GM21390 (cell line): ENCODE results near the gene USP20.
"Not testable (repeated sequence)": the region's sequence is repeated elsewhere in the genome, so short reads cannot be mapped to it uniquely, and the experiment has no call there.

ENCODE experiments used
- ATAC-seq: cut with Tn5 transposase; IDR thresholded peaks from one replicate; pipeline ENCODE4 v1.9.1; 2021; ENCODE audit not compliant: unreplicated experiment

Gene USP20

DNA sequence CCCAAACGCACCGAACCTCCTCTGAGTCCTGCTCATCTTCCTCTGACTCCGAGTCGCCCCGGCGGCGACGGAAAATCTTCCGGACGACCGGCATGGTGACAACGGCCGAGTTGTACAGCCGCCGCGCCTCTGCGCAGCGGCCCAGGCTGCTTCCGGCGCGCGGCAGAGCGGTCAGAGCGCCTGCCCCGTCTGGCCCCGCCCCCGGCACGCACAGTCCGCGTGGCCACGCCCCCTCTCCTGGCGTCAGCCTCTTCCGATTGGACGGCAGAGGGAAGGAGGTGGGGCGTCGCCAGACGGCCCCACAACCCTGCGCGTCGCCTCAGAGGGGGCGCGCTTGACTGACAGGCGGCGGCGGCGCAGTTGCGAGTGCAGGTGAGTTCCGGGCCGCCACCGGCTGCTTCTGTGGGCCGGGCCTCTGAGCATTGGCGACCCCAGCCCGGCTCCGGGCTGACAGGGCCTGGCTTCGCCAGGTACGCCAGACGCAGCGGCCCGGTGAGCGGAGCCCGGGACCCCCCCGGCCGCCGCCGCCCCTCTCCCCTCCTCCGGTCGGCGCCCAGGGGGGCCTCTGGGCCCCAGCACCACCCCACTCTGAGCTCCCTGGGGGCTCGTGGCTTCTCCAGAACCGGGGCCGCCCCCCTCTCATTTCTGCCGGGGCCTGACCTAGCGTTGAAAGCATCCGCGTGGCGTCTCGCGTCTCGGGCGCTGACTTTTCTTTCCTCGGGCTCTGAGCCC lies at the start of gene USP20, which contains the start of gene C9orf78:
Gene USP20 (plus strand): TSS at position 331 of the 732 bp plus-strand sequence. CDS start 17,098 bp downstream, outside the sequence.
Gene C9orf78 (minus strand): TSS at position 148 of the 732 bp plus-strand sequence. CDS start 54 bp downstream, at position 94.
- ATAC-seq, result peak; percentile 91

DNA sequence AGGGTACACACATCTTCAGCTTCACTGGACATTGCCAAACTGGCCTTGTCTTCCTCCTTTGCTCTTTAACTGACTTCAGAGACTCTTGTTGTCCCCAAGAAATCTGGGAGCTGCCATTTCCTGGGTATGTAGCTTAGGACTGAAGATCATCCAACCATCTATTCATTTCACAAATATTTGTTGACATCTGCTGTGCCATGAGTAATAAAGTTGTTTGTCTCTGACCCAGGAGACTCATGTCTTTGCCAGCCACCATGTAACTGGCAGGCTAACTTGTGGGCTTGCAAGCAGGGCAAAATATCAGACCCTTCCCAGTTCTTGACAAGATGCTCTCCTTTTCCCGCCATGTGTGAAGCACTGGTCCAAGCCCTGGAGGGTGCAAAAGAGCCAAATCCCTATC lies 49.4 kb upstream of the USP20 start:
- no peak for ATAC-seq

DNA sequence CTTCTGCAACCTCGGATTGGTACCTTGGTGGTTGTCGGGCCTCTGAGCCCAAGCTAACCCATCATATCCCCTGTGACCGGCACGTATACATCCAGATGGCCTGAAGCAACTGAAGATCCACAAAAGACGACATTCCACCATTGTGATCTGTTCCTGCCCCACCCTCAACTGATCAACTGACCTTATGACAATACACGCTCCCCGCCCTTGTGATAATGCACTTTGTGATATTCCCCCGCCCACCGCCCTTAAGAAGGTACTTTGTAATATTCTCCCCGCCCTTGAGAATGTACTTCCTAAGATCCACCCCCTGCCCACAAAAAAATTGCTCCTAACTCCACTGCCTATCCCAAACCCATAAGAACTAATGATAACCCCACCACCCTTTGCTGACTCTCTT lies 48.8 kb upstream of the USP20 start:
- no peak for ATAC-seq

DNA sequence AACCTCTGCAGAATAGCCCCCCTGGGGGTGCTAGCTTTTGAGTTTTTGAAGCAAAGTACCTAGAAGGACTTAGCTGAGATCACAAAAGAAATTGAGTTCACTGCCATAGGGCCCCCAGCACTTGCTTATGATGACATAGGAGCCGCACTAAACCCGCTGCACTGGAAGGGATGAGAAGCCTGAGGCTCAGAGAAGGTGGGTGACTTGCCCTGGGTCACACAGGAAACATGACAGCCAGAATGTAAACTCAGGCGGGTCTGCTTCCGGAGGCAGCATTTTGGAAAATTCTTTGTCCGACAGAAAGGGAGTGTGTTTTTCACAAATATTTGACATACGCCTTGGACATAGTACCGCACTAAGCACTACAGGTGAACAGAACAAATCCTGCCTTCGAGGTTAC lies 40.7 kb upstream of the USP20 start:
- ATAC-seq, result no peak

DNA sequence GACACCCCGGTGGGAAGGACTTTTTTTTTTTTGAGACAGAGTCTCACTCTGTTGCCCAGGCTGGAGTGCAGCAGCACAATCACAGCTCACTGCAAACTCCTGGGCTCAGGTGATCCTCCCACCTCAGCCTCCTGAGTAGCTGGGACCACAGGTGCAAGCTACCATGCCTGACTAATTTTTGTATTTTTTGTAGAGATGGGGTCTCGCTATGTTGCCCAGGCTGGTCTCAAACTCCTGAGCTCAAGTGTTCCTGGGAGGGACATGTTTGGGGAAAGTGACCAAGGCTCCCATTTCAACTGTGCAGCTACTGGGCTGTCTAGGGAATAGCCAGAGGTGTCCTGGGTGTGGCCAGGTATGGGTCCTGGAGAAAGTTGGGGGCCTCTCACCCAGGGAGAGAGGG lies 39.2 kb upstream of the USP20 start:
- ATAC-seq, result not testable (repeated sequence)

DNA sequence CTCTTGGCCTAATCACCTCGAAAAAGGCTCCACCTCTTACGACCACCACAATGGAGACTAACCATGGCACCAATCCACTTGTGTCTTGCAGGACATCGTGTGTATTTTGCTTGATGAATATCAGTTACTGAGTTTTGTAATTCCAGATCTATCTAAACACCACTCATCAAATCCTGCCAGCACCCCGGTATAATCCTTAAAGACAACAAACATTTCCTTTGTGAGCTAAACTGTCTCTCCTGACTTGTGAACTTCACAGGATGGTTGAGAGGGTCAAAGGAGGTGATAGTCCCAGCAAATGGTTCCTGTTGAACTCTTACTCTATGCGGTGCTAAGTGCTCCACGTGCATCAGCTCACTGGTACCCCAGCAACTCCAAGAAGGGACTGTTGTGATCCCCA lies 36.3 kb upstream of the USP20 start:
- ATAC-seq, result no peak

DNA sequence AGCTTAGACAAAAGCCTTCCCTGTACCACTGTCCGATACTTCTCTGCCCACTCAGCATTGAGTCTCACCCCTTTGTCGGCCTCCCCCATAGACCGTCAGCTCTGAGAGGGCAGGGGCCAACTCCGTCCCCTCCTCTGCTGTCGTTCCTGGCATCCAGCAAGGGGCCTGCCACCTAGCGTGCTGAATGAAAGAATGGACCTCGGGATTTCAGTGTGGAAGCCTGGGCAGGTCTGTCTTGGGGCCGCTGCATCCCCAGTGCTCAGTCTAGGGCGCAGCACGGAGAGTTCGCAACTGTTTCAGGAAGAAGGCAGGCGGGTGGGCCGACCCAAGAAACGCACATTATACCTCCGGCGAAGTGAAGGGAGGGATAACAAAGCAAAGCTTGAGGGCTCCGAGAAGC lies 33.8 kb upstream of the USP20 start:
- no peak for ATAC-seq

DNA sequence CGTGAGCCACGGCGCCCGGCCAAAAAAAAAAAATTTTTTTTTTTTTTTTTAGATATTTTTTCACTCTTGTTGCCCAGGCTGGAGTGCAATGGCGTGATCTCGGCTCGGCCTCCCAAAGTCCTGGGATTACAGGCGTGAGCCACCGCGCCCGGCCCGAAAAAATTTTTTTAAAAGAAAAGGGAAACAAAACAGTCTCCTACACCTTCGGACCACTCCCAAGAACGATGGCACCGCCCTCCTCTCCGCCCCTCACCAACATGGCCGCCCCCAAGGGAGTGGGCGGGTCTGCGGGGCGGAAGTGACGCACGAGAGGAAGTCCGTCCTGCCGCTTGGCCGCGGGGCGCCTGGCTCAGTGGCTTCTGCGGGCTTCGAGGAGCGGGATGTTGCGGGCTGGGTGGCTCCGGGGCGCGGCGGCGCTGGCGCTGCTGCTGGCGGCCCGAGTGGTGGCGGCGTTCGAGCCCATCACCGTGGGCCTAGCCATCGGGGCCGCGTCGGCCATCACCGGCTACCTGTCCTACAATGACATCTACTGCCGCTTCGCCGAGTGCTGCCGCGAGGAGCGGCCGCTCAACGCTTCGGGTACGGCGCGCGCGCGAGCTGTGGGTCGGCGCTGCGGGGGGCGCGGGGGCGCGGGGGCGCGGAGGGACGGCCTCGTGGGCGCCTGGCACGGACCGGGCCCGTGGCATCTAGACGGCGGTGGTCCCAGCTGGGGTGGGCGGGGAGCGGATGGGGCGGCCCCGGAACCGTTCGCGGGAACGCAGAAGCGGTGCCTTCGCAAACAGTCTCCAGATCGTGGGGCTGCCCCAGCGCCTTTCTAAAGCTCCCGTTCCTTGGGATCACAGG lies 32.2 kb upstream of the USP20 start, which contains the start of gene TOR1B:
Gene TOR1B (plus strand): TSS at position 352 of the 843 bp plus-strand sequence. CDS start 29 bp downstream, at position 381.
- ATAC-seq, result peak; percentile 86

DNA sequence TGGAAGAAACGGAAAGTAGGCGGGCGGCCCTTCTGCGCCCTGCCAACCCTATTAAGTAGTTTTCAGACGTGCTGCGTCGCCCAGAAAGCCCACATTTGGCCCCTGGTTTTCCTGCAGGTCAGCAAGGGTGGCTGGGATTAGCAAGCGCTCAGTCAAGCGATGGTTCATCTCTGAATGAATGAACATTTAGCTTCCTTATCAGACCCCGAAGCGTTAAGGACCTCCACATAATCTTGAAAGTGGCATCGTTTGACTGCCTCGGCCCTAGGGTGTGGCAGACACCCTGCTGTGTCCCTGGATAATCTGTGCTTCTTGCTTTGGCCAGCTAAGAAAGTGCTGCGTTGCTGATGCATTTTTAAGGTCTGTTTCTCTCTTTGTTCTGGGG lies 31.6 kb upstream of the USP20 start:
- peak; percentile 21 for ATAC-seq

DNA sequence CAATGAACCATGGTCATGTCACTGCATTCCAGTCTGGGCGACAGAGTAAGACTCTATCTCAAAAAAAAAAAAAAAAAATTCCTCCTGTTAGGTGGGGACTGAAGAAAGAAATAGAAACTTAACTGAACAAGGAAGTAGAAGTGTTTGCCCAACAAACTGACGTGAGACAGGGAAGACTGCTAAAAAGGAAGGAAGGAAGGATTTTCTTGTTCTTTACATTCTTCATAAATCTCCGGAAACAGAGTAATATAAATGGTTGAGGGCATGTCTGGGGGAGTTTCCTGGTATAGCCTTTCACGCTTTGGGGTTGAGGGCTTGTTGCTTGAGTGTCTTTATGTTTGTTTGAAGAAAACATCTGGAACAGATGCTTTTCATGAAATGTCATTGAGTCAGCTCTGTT lies 29.2 kb upstream of the USP20 start:
- no peak for ATAC-seq

DNA sequence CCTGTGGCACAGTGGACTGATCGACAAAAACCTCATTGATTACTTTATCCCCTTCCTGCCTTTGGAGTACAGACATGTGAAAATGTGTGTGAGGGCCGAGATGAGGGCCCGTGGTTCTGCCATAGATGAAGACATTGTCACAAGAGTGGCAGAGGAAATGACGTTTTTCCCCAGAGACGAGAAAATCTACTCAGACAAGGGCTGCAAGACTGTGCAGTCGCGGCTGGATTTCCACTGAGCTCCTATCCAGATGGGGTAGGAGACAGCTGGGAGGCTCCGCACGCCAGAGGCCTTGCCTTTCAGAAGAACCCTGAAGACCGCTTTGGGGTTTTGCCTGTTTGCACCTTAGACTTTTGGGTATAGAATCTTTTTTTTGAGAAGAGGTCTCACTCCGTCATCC lies 25.9 kb upstream of the USP20 start:
- no peak for ATAC-seq

DNA sequence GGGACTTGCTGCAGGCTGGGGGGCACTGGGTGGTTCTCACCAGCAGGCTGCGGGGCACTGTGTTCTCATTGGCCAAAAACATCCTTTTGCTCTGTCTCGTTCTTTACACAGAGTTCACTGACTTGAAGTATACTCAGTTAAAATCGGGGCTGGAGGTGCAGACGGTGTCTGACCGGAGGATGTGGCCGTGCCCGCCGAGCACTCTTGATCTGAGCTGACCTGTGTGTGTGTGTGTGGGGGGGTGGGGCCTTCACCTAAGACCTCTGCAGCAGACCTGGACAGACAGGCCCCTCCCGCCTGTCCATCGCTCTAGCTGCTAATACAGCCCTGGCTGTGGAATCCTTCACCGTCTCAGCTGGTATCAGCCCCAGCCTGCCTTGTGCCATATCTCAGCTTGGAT lies 25.1 kb upstream of the USP20 start:
- no peak for ATAC-seq

DNA sequence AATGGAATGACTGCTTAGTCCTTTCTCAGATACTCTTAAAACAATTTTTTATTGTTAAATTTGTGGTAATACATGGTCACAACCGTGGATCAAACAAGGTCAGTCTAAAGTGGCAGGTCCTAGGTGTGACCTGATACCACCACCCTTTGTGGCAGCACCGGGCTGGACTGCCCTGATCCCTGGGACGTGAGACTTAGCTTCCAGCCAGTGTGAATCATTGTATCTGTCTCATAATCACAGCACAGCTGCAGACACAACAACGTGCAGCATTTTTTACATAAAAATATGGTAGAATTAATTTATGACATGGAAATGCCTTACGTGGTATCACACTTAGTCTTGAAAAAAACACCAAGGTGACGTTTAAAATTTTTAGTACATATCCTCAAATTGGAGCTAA lies 24.5 kb upstream of the USP20 start:
- no peak for ATAC-seq

DNA sequence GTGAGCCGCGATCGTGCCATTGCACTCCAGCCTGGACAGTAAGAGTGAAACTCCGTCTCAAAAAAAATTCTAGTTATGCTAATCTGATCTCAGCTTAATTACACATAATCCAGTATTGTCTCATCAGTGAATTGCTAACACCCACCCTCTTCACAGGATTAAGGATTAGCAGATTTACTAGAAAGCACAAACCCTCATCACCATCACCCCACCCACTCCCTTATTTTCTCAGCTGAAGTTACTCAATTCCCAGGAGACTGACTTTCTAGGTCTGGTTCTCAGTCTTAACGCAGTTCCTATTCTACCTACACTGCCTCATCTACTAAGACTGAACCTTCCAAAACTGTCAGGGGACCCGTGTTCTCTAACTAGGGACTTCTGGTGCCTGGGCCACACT lies 23.3 kb upstream of the USP20 start:
- ATAC-seq, result no peak

DNA sequence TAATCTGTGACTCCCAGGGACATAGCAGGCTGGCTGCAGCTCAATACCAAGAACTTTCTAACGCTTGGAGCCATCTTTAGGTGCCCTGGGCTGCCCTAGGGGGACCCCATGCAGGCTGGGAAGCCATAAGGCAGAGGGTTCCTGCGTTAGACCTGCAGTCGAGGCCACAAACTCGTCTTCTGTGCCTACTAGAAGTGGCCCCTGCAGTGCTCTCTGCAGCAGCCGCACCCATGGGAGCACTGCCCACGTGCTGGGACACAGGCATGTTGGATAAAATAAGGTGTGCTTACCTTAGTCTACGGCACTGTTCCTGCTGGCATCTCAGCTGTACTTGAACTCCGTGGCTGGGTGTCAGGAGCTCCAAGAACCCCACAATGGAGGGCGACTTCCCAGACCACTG lies 22.9 kb upstream of the USP20 start:
- ATAC-seq, result no peak

DNA sequence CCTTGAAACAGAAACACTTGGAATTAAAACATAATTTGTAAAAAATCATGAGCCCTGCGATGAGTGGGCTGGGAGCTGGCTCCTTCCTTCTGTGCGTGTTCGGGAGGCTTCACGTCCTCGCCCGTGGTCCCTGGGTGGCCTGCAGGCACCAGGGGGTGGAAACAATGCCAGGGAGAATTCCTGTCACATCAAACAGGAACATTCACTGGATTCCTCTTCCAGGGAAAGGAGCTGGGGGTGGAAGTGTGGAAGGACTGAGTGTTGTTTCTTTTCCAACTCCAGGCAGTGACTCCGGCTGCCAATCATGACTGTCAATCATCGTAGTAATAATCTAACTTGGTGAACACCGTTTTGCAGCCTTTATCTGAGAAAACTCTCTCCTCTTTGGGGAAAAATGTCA lies 21.6 kb upstream of the USP20 start:
- no peak for ATAC-seq

DNA sequence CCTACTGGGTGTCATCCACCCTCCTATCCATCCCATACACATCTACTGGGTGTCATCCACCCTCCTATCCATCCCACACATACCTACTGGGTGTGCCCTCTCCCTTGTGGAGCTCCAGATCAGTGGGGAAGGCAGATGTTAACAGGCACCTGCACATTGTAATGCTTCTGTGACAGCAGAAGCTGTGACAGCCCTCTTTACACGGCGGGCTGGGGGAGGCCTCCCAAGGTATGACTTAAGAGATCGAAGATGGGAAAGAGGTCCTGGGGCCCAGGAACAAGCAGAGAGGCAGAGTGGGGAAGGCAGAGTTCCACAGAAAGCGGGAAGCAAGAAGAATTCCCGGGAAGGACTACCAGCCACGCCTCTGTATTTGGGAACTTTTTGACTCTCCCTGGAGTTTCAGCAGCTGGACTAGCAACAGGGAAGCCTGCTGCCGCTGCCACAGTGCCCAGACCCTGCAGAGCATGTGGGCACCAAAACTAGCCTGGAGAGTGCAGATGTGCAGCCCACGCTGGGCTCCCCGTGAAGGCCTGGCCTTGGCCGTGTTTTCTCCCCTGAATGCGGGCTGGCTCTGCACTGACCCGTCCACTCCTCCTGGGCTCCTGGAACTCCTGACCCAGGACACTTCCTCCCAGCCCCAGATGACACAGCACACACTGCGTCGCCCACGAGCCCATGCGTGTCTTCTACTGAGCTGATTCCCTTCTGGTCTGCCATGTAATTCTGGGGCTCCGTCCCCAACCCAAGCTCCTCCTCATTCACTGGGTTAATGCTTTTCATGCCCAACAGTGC lies 20.6 kb upstream of the USP20 start:
- ATAC-seq, result no peak

DNA sequence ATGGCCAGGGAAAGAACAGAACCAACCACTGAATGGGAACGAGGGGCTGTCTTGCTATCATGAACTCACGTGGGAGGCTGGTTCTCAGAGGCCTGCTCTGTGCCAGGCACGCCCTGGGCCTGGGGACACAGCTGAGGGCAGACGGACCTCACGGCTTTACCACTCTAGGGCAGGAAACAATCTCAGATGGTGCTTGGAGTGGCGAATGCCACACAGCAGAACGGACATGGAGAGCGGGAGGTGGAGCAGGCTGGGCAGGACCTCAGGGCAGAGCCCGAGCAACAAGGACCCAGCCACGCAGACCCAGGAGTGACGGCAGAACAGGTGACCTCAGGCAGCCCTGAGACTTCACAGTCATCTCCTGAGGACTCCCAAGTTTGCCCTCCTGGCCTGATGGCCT lies 20.0 kb upstream of the USP20 start:
- no peak for ATAC-seq

DNA sequence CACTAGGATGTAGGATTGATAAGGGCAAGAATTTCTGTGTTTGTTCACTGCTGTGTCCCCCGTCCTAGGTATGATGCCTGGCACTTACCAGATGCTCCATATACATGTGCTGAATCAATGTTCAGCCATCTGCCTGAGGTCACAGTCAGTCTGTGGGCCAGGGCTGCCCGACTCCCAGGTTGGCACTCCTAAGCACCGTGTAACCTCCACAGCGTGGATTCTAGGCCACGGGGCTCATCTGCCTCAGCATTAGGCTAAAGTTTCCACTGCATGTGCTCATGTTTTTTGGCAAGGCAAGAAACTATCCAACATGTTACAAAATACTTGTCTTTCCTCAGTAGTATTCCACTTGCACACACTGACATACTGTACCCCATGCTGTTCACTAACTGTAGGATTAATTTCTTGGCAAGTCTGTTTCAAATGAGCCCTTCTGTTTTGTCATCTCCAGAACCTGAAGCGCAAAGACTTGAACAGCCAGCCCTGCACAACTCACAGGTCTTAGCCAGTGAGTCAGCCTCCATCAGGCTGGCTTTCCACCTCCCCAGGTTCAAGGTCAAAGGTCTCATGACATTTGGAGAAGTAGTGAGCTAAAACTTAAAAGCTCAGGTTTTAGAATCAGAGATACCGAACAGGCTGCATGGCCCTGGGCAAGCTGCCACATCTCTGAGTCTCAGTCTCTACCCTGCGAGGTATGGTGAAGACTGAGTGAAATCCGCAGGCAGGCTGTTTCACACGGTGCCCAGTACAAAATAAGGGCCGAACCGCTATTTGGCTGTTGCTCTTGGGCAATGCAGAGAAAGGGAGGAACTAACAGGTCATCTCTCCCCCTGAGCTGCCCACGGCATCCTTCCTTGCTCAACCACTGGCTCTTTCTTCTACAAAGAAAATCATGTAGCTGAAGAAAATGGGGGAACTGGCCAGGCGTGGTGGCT lies 18.5 kb upstream of the USP20 start:
- ATAC-seq, result no peak

DNA sequence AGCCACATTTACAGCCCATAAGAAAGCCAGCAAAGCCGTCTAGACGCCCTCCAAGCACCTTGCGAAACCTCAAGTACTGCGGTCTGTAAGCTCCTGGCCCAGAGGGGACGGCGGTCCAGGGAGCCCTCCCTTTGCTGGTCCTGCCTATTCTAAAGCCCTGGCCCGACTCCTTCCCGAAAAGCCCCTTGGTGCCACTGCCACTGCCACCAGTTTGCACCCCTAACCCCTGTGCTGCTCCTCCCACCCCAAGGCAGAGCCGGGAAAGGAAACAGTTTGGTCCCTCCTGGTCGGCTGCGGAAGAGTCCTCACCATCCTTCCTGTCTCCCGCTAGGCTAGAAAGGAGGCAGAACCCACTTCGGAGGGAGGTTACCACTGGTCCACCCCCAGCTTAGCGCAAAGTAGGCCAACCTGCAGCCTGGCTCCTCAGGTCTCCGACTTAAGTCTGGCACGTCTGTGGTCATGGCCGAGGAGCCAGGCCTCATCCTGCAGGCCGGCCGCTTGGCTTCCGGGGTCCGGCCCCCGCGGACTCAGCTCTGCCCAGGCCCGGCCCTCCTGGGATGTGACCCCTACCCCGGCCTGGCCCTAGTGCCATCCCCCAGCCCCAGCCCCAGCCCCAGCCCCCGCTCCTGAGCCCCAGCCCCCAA lies 12.2 kb upstream of the USP20 start:
- no peak for ATAC-seq
